Mesenchymal stem cell (in vitro differentiated cells and primary cell): ENCODE measurements around the gene IL17F.

ENCODE experiments used
- DNase-seq: peaks from one replicate; pipeline ENCODE4 v3.0.0-alpha.2; 2013
- H2AFZ ChIP-seq: one replicate; pipeline ENCODE4 v1.6.1; 2013; ENCODE audit warnings: low read depth, mild to moderate bottlenecking, control low read depth, inconsistent platforms, low read length, moderate library complexity
- H2AK5ac ChIP-seq: 2 replicates; pipeline ENCODE4 v1.6.1; 2013; ENCODE audit warnings: low read length, moderate library complexity, mild to moderate bottlenecking, inconsistent platforms; ENCODE audit not compliant: severe bottlenecking
- H2BK120ac ChIP-seq: one replicate; pipeline ENCODE4 v1.6.1; 2013; ENCODE audit warnings: low read depth, mild to moderate bottlenecking, inconsistent platforms, low read length, moderate library complexity
- H2BK12ac ChIP-seq, 2 experiments: one replicate each; pipeline ENCODE4 v1.6.1; 2013; ENCODE audit warnings: inconsistent platforms in 2 of 2, low read length in 2 of 2, mild to moderate bottlenecking in 2 of 2, moderate library complexity in 2 of 2, control low read depth in 1 of 2
- H2BK15ac ChIP-seq: one replicate; pipeline ENCODE4 v1.6.1; 2013; ENCODE audit warnings: mild to moderate bottlenecking, low read depth, inconsistent platforms; ENCODE audit not compliant: poor library complexity, severe bottlenecking
- H2BK5ac ChIP-seq: 2 replicates; pipeline ENCODE4 v1.6.1; 2013; ENCODE audit warnings: low read depth, mild to moderate bottlenecking, low read length, control low read depth, inconsistent platforms; ENCODE audit not compliant: poor library complexity, severe bottlenecking
- H3K14ac ChIP-seq, 2 experiments: one replicate each; pipeline ENCODE4 v1.6.1; 2013; ENCODE audit warnings: inconsistent platforms in 2 of 2, low read length in 2 of 2, control low read depth in 1 of 2, mild to moderate bottlenecking in 1 of 2, moderate library complexity in 1 of 2
- H3K18ac ChIP-seq, 2 experiments: one replicate each; pipeline ENCODE4 v1.6.1; 2013; ENCODE audit warnings: inconsistent platforms in 2 of 2, low read length in 2 of 2, control low read depth in 1 of 2, low read depth in 1 of 2, mild to moderate bottlenecking in 1 of 2
- H3K23ac ChIP-seq, 2 experiments: one replicate each; pipeline ENCODE4 v1.6.1; 2013; ENCODE audit warnings: inconsistent platforms in 2 of 2, low read length in 2 of 2, mild to moderate bottlenecking in 2 of 2, moderate library complexity in 2 of 2, control low read depth in 1 of 2
- H3K27ac ChIP-seq: 2 replicates; pipeline ENCODE4 v1.5.1; 2013; ENCODE audit warnings: mild to moderate bottlenecking, moderate library complexity, low read length, control low read depth, inconsistent platforms; ENCODE audit not compliant: poor library complexity, severe bottlenecking
- H3K27me3 ChIP-seq, 2 experiments: 2 replicates each; pipeline versions ENCODE4 v1.6.1 to v1.7.0; 2013; ENCODE audit warnings: low read length in 2 of 2, mild to moderate bottlenecking in 2 of 2, moderate library complexity in 2 of 2, control low read depth in 1 of 2, inconsistent platforms in 1 of 2; ENCODE audit not compliant: control insufficient read depth in 1 of 2, insufficient read depth in 1 of 2
- H3K36me3 ChIP-seq, 2 experiments: 2 replicates each; pipeline versions ENCODE4 v1.6.1 to v1.7.0; 2013; ENCODE audit warnings: low read length in 2 of 2, control low read depth in 1 of 2, inconsistent platforms in 1 of 2, low read depth in 1 of 2, mild to moderate bottlenecking in 1 of 2; ENCODE audit not compliant: insufficient read depth in 2 of 2, control insufficient read depth in 1 of 2
- H3K4ac ChIP-seq, 2 experiments: one replicate each; pipeline ENCODE4 v1.6.1; 2013; ENCODE audit warnings: inconsistent platforms in 2 of 2, low read length in 2 of 2, mild to moderate bottlenecking in 2 of 2, moderate library complexity in 2 of 2, control low read depth in 1 of 2, low read depth in 1 of 2
- H3K4me1 ChIP-seq: 2 replicates; pipeline ENCODE4 v1.6.1; 2013; ENCODE audit warnings: low read depth, low read length, control low read depth; ENCODE audit not compliant: control insufficient read depth, insufficient read depth
- H3K4me2 ChIP-seq: 2 replicates; pipeline ENCODE4 v1.6.1; 2013; ENCODE audit warnings: low read length, mild to moderate bottlenecking, inconsistent platforms; ENCODE audit not compliant: poor library complexity, severe bottlenecking
- H3K4me3 ChIP-seq, 2 experiments: 2 replicates each; pipeline versions ENCODE4 v1.5.1 to v1.7.0; 2013; ENCODE audit warnings: low read length in 2 of 2, mild to moderate bottlenecking in 2 of 2, control low read depth in 1 of 2, low read depth in 1 of 2; ENCODE audit not compliant: insufficient read depth in 1 of 2
- H3K79me1 ChIP-seq: replicated peaks from 2 replicates; pipeline ENCODE4 v1.6.1; 2013; ENCODE audit warnings: mild to moderate bottlenecking, control low read depth, low read length, inconsistent platforms; ENCODE audit not compliant: poor library complexity, severe bottlenecking
- H3K9ac ChIP-seq: 2 replicates; pipeline ENCODE4 v1.7.0; 2013; ENCODE audit warnings: mild to moderate bottlenecking, low read length, moderate library complexity
- H3K9me3 ChIP-seq: 2 replicates; pipeline ENCODE4 v1.7.0; 2013; ENCODE audit warnings: mild to moderate bottlenecking, low read length; ENCODE audit not compliant: control insufficient read depth
- H4K8ac ChIP-seq: one replicate; pipeline ENCODE4 v1.6.1; 2013; ENCODE audit warnings: inconsistent platforms, mild to moderate bottlenecking, low read length, moderate library complexity
- H4K91ac ChIP-seq: one replicate; pipeline ENCODE4 v1.6.1; 2013; ENCODE audit warnings: mild to moderate bottlenecking, low read length, inconsistent platforms
- WGBS: methylation state at CpG from one replicate; pipeline ENCODE4 v1.1.7; 2013; ENCODE audit warnings: mixed read lengths; 5-methylcytosine and 5-hydroxymethylcytosine counted together

Gene IL17F

DNA sequence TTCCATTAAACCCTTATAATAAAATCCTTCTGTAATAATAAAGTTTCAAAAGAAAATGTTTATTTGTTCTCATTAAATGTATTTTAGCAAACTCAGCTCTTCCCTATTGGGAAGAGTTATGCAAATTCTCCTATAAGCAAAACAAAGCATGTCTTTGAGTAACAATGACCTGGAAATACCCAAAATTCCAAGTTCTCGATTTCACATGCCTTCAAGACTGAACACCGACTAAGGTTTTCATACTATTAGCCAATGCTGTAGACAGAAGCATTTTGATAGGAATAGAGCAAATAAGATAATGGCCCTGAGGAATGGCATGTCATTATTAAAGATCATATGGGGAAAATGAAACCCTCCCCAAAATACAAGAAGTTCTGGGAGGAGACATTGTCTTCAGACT is 54.3 kb downstream of the IL17F start:
- 100% methylated on average over 2 of the region's 2 CpGs for WGBS

DNA sequence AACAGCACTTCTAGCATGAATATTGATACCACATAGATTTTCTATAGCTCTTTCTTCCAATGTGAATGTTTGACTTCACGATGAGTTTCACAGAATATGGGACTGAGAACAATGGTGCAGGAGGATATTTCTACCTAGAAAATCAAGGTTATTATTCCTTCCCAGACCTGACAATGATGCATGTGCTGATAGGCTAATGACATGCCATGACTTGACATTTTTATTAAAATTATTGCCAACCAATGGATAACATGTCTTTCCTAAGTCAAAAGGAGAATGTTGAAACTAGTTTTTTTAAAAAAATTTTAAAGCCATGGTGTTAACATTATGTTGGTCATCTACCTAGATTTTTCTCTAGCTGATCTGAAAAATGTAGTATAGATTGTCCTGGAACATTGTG is 57.2 kb downstream of the IL17F start:
- DNase-seq = no peak
- H3K9ac ChIP-seq = no peak overlapping the region
- no peak overlapping the region for H3K23ac ChIP-seq
- no peak overlapping the region for H2BK15ac ChIP-seq
- H3K4me3 ChIP-seq = no peak overlapping the region
- H2AK5ac ChIP-seq = no peak overlapping the region
- 67% methylated on average over 1 of the region's 1 CpG for WGBS
- no peaks in the 10 kb centered on the region for H3K9me3 ChIP-seq
- H3K18ac ChIP-seq = no peak overlapping the region
- no peak overlapping the region for H4K8ac ChIP-seq
- H3K4ac ChIP-seq = no peak overlapping the region
- H2AFZ ChIP-seq = no peak overlapping the region
- H4K91ac ChIP-seq = no peak overlapping the region
- H3K14ac ChIP-seq = no peak overlapping the region
- H2BK5ac ChIP-seq = no peak overlapping the region
- no peak overlapping the region for H3K27ac ChIP-seq
- no peaks in the 10 kb centered on the region for H3K36me3 ChIP-seq
- H3K27me3 ChIP-seq = peaks cover 7 to 30% of the 10 kb centered on the region in 2 experiments
- H3K4me1 ChIP-seq = no peaks in the 10 kb centered on the region
- H2BK120ac ChIP-seq = no peak overlapping the region
- H2BK12ac ChIP-seq = no peak overlapping the region
- H3K79me1 ChIP-seq = no peaks in the 10 kb centered on the region
- H3K4me2 ChIP-seq = no peak overlapping the region

More for the DNA sequence above, 54.3 kb downstream of the IL17F start:
- Histone ChIP-seq H3K27ac (no peak overlapping the region), H2AFZ (no peak overlapping the region), H3K79me1 (no peaks in the 10 kb centered on the region), H4K91ac (no peak overlapping the region), H2BK12ac (no peak overlapping the region), H3K4me1 (no peaks in the 10 kb centered on the region), H3K4ac (no peak overlapping the region), H3K9ac (no peak overlapping the region), H2BK15ac (no peak overlapping the region), H2BK120ac (no peak overlapping the region), H3K36me3 (no peaks in the 10 kb centered on the region), H3K9me3 (no peaks in the 10 kb centered on the region), H2AK5ac (no peak overlapping the region), H3K27me3 (peaks cover 5 to 16% of the 10 kb centered on the region in 2 experiments), H4K8ac (no peak overlapping the region), H3K4me3 (no peak overlapping the region), H3K23ac (no peak overlapping the region), H3K18ac (no peak overlapping the region), H3K14ac (no peak overlapping the region), H2BK5ac (no peak overlapping the region), H3K4me2 (no peak overlapping the region)
- no peak for DNase-seq
